Endothelial cell (in vitro differentiated cells): Measurements from ENCODE around the gene GPR68. TPM values are rescaled to one million over a fixed set of nuclear protein-coding genes. Genes with fewer than 3 reads are reported as not detected.

Experiments used
- DNase-seq: peaks from one replicate; pipeline ENCODE4 v3.0.0; 2021; ENCODE audit warnings: low spot score
- H3K27ac Mint-ChIP-seq: one replicate; pipeline ENCODE4 v1.8.0; 2021; ENCODE audit warnings: mixed read lengths, inconsistent platforms; ENCODE audit not compliant: unreplicated experiment
- H3K27me3 Mint-ChIP-seq: one replicate; pipeline ENCODE4 v1.8.0; 2021; ENCODE audit warnings: mild to moderate bottlenecking, moderate library complexity, mixed read lengths, inconsistent platforms; ENCODE audit not compliant: unreplicated experiment
- H3K36me3 Mint-ChIP-seq: one replicate; pipeline ENCODE4 v1.8.0; 2021; ENCODE audit warnings: mild to moderate bottlenecking, low read depth, mixed read lengths, inconsistent platforms; ENCODE audit not compliant: unreplicated experiment
- H3K4me1 Mint-ChIP-seq: one replicate; pipeline ENCODE4 v1.8.0; 2021; ENCODE audit warnings: mild to moderate bottlenecking, mixed read lengths, inconsistent platforms; ENCODE audit not compliant: unreplicated experiment
- H3K4me3 Mint-ChIP-seq: one replicate; pipeline ENCODE4 v1.8.0; 2021; ENCODE audit warnings: mild to moderate bottlenecking, mixed read lengths, inconsistent platforms; ENCODE audit not compliant: unreplicated experiment
- H3K9me3 Mint-ChIP-seq: one replicate; pipeline ENCODE4 v1.8.0; 2021; ENCODE audit warnings: mixed read lengths, inconsistent platforms; ENCODE audit not compliant: unreplicated experiment
- total RNA-seq: library from RNA; stranded (reverse); fragmentation: NEBNext Ultra II Directional; extraction: Animal tissue kit (Norgen Biotek cat#: 25700); gene quantifications from one replicate; pipeline ENCODE4 v1.2.1, GENCODE V29; 2021; ENCODE audit not compliant: unreplicated experiment
- TF ChIP-seq, protein P1 (sequence below): fragments of 200-600 bp; sonication (generic); IDR thresholded peaks from one replicate; pipeline ENCODE4 v1.5.0; 2021; ENCODE audit warnings: antibody characterized with exemption; ENCODE audit not compliant: unreplicated experiment

Gene GPR68
- total RNA-seq, 1 donor from 2014 or later = 5.4 TPM

DNA sequence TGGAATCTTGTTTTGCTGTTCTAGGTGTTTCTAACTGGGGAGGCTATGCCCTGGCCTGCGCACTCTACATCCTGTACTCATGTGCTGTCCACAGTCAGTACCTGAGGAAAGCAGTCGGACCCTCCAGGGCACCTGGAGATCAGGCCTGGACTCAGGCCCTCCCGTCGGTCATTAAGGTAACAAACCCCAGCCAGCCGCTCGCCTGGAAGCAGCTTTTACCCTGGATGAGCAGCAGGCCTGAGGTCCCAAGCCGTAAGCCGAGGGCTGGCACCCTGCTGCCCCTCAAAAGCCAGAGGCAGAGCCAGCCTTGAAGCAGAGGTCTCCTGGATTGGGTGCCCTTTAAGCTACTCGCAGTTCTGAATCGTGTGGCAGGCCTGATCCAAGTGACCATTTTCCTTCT lies 29.1 kb downstream of the GPR68 start:
- TF ChIP-seq, protein P1, sequence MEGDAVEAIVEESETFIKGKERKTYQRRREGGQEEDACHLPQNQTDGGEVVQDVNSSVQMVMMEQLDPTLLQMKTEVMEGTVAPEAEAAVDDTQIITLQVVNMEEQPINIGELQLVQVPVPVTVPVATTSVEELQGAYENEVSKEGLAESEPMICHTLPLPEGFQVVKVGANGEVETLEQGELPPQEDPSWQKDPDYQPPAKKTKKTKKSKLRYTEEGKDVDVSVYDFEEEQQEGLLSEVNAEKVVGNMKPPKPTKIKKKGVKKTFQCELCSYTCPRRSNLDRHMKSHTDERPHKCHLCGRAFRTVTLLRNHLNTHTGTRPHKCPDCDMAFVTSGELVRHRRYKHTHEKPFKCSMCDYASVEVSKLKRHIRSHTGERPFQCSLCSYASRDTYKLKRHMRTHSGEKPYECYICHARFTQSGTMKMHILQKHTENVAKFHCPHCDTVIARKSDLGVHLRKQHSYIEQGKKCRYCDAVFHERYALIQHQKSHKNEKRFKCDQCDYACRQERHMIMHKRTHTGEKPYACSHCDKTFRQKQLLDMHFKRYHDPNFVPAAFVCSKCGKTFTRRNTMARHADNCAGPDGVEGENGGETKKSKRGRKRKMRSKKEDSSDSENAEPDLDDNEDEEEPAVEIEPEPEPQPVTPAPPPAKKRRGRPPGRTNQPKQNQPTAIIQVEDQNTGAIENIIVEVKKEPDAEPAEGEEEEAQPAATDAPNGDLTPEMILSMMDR = no peak
- no peak for DNase-seq
- Mint-ChIP-seq H3K4me3 (no peak overlapping the region), H3K27me3 (peaks cover 14% of the 10 kb centered on the region), H3K9me3 (no peaks in the 10 kb centered on the region), H3K27ac (no peak overlapping the region), H3K4me1 (peaks cover 23% of the 10 kb centered on the region), H3K36me3 (peaks cover 48% of the 10 kb centered on the region)

GRCh38 chr14:91214306-91214705 lies 30.2 kb downstream of the GPR68 start:
- TF ChIP-seq, protein P1 = no peak
- H3K27ac Mint-ChIP-seq = no peak overlapping the region
- H3K27me3 Mint-ChIP-seq = peaks cover 13% of the 10 kb centered on the region
- peak overlapping the region; percentile 49 for H3K4me3 Mint-ChIP-seq
- peaks cover 49% of the 10 kb centered on the region for H3K36me3 Mint-ChIP-seq
- H3K9me3 Mint-ChIP-seq = no peaks in the 10 kb centered on the region
- no peak for DNase-seq
- peaks cover 15% of the 10 kb centered on the region for H3K4me1 Mint-ChIP-seq

- Mint-ChIP-seq H3K27me3 (peaks cover 6% of the 10 kb centered on the region), H3K9me3 (no peaks in the 10 kb centered on the region), H3K36me3 (peaks cover 40% of the 10 kb centered on the region), H3K4me3 (no peak overlapping the region), H3K27ac (no peak overlapping the region), H3K4me1 (peaks cover 18% of the 10 kb centered on the region)
- no peak for DNase-seq
- TF ChIP-seq, protein P1 = no peak
Measured at GRCh38 chr14:91211017-91211416, 33.5 kb downstream of the GPR68 start.

DNA sequence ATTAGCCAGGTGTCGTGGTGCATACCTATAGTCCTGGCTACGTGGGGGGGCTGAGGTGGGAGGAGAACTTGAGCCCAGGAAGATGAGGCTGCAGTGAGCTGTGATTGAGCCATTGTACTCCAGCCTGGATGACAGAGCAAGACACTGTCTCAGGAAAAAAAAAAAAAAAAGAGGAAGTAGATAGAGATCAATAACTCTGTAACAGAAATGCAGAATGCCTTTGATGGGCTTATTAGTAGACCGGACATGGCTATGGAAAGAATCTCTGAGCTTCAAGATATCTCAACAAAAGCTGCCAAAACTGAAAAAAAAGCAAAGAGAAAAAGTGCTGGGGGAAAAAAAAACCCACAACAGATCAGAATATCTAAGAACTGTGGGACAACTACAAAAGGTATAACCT lies 37.5 kb downstream of the GPR68 start:
- peak overlapping the region; percentile 77 for H3K27ac Mint-ChIP-seq
- H3K4me1 Mint-ChIP-seq = peaks cover 35% of the 10 kb centered on the region
- peaks cover 47% of the 10 kb centered on the region for H3K36me3 Mint-ChIP-seq
- H3K27me3 Mint-ChIP-seq = peaks cover 6% of the 10 kb centered on the region
- H3K9me3 Mint-ChIP-seq = no peaks in the 10 kb centered on the region
- TF ChIP-seq, protein P1 = no peak
- no peak overlapping the region for H3K4me3 Mint-ChIP-seq
- no peak for DNase-seq

DNA sequence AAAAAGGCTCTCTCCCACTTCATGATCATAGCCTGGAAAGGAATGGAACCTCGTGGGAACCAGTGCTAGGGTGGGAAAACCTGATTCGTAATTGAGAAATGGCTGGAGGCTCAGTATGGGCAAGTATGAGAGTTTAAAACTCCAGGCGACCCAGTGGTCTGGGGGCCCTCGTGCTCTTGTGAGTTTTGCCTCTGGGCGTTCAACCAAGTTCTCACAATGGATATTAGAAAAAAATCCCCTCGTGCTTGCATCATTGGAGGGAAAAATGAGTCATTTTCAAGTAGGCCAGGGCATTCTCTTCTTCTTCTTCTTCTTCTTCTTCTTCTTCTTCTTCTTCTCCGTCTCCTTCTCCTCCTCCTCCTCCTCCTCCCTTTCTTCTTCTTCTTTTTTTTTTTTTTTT lies 39.0 kb downstream of the GPR68 start:
- TF ChIP-seq, protein P1 = no peak
- DNase-seq = no peak
- no peak overlapping the region for H3K27ac Mint-ChIP-seq
- peaks cover 42% of the 10 kb centered on the region for H3K4me1 Mint-ChIP-seq
- H3K36me3 Mint-ChIP-seq = peaks cover 42% of the 10 kb centered on the region
- peaks cover 10% of the 10 kb centered on the region for H3K27me3 Mint-ChIP-seq
- H3K4me3 Mint-ChIP-seq = no peak overlapping the region
- no peaks in the 10 kb centered on the region for H3K9me3 Mint-ChIP-seq
